Measurements from ENCODE around the gene TBCE.

DNA sequence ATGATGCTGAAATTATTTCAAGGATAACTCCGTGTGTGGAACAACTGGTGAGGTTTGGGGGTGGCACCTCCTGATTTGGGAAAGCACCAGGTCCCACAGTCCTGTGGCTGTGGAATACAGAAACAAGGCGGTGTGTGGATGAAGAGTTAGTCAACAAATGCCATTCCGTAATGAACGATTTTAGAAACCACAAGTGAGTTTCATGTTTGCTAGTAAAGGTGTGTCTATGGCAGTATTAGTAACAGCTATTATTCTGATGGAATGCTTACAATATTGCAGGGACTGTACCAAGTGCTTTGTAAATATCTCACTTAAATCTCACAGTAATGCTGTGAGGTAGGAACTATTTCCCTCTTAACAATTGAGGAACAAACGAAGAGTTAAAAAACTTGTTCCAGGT lies 83.2 kb downstream of the TBCE start:
- no peak for TF ChIP-seq POLR2A (IDR thresholded peaks at IDR 0.05)
- TF ChIP-seq, protein P1, sequence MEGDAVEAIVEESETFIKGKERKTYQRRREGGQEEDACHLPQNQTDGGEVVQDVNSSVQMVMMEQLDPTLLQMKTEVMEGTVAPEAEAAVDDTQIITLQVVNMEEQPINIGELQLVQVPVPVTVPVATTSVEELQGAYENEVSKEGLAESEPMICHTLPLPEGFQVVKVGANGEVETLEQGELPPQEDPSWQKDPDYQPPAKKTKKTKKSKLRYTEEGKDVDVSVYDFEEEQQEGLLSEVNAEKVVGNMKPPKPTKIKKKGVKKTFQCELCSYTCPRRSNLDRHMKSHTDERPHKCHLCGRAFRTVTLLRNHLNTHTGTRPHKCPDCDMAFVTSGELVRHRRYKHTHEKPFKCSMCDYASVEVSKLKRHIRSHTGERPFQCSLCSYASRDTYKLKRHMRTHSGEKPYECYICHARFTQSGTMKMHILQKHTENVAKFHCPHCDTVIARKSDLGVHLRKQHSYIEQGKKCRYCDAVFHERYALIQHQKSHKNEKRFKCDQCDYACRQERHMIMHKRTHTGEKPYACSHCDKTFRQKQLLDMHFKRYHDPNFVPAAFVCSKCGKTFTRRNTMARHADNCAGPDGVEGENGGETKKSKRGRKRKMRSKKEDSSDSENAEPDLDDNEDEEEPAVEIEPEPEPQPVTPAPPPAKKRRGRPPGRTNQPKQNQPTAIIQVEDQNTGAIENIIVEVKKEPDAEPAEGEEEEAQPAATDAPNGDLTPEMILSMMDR (IDR thresholded peaks at IDR 0.05): no peak
